Neural cell (in vitro differentiated cells): Measurements from ENCODE around the gene RBM33. TPM values are rescaled to one million over a fixed set of nuclear protein-coding genes. Genes with fewer than 3 reads are reported as not detected.

Experiments used
- H2AFZ ChIP-seq: fragments of 200-600, 300-800 bp; sonication (generic), shearing (Covaris generic); 2 replicates; pipeline ENCODE4 v1.6.0; 2014; ENCODE audit warnings: low read depth, mild to moderate bottlenecking, antibody characterized with exemption, low read length, moderate library complexity
- H3F3A ChIP-seq: fragments of 200-600 bp; shearing (Covaris generic); 2 replicates; pipeline ENCODE4 v1.6.1; 2016; ENCODE audit warnings: mild to moderate bottlenecking, moderate library complexity, mixed read lengths, antibody characterized with exemption, low read length; ENCODE audit not compliant: insufficient read depth, poor library complexity, severe bottlenecking
- H3K27ac ChIP-seq: fragments of 200-600, 300-800 bp; sonication (generic), shearing (Covaris generic); 2 replicates; pipeline ENCODE4 v1.5.1; 2014; ENCODE audit warnings: mild to moderate bottlenecking, low read length, moderate library complexity
- H3K27me3 ChIP-seq: fragments of 300-800, 200-600 bp; sonication (generic), shearing (Covaris generic); 2 replicates; pipeline ENCODE4 v1.6.0; 2014; ENCODE audit warnings: mild to moderate bottlenecking, low read depth, low read length, moderate library complexity; ENCODE audit not compliant: insufficient read depth
- H3K36me3 ChIP-seq: fragments of 300-800, 200-600 bp; sonication (generic), shearing (Covaris generic); 2 replicates; pipeline ENCODE4 v1.5.1; 2014; ENCODE audit warnings: mild to moderate bottlenecking, antibody characterized with exemption, low read length, moderate library complexity; ENCODE audit not compliant: insufficient read depth
- H3K4me2 ChIP-seq: fragments of 300-800, 200-600 bp; sonication (generic), shearing (Covaris generic); 2 replicates; pipeline ENCODE4 v1.6.0; 2014; ENCODE audit warnings: mild to moderate bottlenecking, low read length
- H3K4me3 ChIP-seq: fragments of 300-800, 200-600 bp; sonication (generic), shearing (Covaris generic); 2 replicates; pipeline ENCODE4 v1.5.1; 2014; ENCODE audit warnings: mild to moderate bottlenecking, low read length, moderate library complexity
- H3K79me2 ChIP-seq: fragments of 200-600 bp; shearing (Covaris generic); replicated peaks from 2 replicates; pipeline ENCODE4 v1.6.0; 2014; ENCODE audit warnings: mild to moderate bottlenecking, low read length, moderate library complexity; ENCODE audit not compliant: insufficient read depth
- H3K9ac ChIP-seq: fragments of 300-800, 200-600 bp; sonication (generic), shearing (Covaris generic); 2 replicates; pipeline ENCODE4 v1.6.1; 2016; ENCODE audit warnings: mild to moderate bottlenecking, low read length, mixed read lengths
- H3K9me2 ChIP-seq: fragments of 200-600 bp; shearing (Covaris generic); 2 replicates; pipeline ENCODE4 v1.6.1; 2016; ENCODE audit warnings: mild to moderate bottlenecking, low read length, mixed read lengths; ENCODE audit not compliant: insufficient read depth
- H3K9me3 ChIP-seq: fragments of 200-600, 300-800 bp; sonication (generic), shearing (Covaris generic); 2 replicates; pipeline ENCODE4 v1.6.1; 2016; ENCODE audit warnings: mild to moderate bottlenecking, mixed run types, low read length, moderate library complexity, mixed read lengths
- H4K20me1 ChIP-seq: fragments of 200-600 bp; shearing (Covaris generic); 2 replicates; pipeline ENCODE4 v1.6.1; 2016; ENCODE audit warnings: mild to moderate bottlenecking, mixed run types; ENCODE audit not compliant: insufficient read depth
- CTCF ChIP-seq: fragments of 450-650 bp; IDR thresholded peaks from 2 replicates; pipeline ENCODE4 v1.5.1; 2014; ENCODE audit warnings: antibody characterized with exemption, mild to moderate bottlenecking, moderate library complexity; ENCODE audit not compliant: poor library complexity, severe bottlenecking
- EP300 ChIP-seq: fragments of 450-650 bp; conservative IDR thresholded peaks from 2 replicates; pipeline ENCODE4 v1.6.1; 2014; ENCODE audit warnings: antibody characterized with exemption, mild to moderate bottlenecking, moderate library complexity; ENCODE audit not compliant: poor library complexity, severe bottlenecking
- EZH2 ChIP-seq: fragments of 200-600, 300-800 bp; shearing (Covaris generic), sonication (generic); IDR thresholded peaks from 2 replicates; pipeline ENCODE4 v1.6.1; 2014; ENCODE audit warnings: antibody characterized with exemption, low read length, borderline replicate concordance, mild to moderate bottlenecking; ENCODE audit not compliant: insufficient read depth, poor library complexity, severe bottlenecking
- MXI1 ChIP-seq: fragments of 450-650 bp; conservative IDR thresholded peaks from 2 replicates; pipeline ENCODE4 v1.6.1; 2014; ENCODE audit warnings: antibody characterized with exemption, mild to moderate bottlenecking; ENCODE audit not compliant: poor library complexity, severe bottlenecking
- POLR2AphosphoS5 ChIP-seq: IDR thresholded peaks from 2 replicates; pipeline ENCODE4 v1.6.1; 2012
- RAD21 ChIP-seq: fragments of 450-650 bp; conservative IDR thresholded peaks from 2 replicates; pipeline ENCODE4 v1.6.1; 2014; ENCODE audit warnings: antibody characterized with exemption, mild to moderate bottlenecking, moderate library complexity
- SMC3 ChIP-seq: fragments of 450-650 bp; conservative IDR thresholded peaks from 2 replicates; pipeline ENCODE4 v1.6.1; 2014; ENCODE audit warnings: antibody characterized with exemption, mild to moderate bottlenecking, moderate library complexity; ENCODE audit not compliant: poor library complexity
- TAF1 ChIP-seq: IDR thresholded peaks from 2 replicates; pipeline ENCODE4 v1.6.1; 2012; ENCODE audit warnings: low read depth
- polyA plus RNA-seq: library from polyadenylated mRNA; depleted of rRNA; stranded (reverse); fragments of >200 nt; gene quantifications from 2 replicates; pipeline ENCODE4 v1.2.3, GENCODE V29; 2014
- TF ChIP-seq, protein P1 (sequence below): IDR thresholded peaks from 2 replicates; pipeline ENCODE4 v1.6.1; 2012; ENCODE audit warnings: borderline replicate concordance

RBM33 gene
- polyA plus RNA-seq, 1 donor from 2014 or later: 53.2 TPM

DNA sequence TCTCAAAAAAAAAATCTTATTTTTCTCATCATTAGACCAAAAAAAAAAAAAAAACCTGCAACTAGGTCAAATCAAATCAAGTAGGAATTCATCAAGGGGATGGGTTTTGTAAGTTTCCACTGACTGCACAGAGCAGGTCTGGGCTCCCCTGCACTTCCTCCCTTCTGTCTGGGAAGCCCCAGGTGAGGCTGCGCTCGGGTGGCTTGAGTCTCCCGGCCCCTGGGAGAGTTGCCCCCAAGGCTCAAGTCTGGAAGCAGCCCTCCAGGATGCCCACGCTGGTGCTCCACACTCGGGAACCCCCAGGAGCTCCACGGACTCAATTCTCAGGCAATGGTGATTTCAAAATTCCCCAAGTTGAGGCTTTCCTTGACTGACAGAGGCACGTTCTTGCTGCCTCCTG is 41.7 kb upstream of the RBM33 start:
- H3K27me3 ChIP-seq: no peaks in the 10 kb centered on the region
- no peak overlapping the region for H3K4me3 ChIP-seq
- no peak for TF ChIP-seq EZH2
- TF ChIP-seq EP300: no peak
- TF ChIP-seq CTCF: no peak
- no peak for TF ChIP-seq POLR2AphosphoS5
- TF ChIP-seq, protein P1, sequence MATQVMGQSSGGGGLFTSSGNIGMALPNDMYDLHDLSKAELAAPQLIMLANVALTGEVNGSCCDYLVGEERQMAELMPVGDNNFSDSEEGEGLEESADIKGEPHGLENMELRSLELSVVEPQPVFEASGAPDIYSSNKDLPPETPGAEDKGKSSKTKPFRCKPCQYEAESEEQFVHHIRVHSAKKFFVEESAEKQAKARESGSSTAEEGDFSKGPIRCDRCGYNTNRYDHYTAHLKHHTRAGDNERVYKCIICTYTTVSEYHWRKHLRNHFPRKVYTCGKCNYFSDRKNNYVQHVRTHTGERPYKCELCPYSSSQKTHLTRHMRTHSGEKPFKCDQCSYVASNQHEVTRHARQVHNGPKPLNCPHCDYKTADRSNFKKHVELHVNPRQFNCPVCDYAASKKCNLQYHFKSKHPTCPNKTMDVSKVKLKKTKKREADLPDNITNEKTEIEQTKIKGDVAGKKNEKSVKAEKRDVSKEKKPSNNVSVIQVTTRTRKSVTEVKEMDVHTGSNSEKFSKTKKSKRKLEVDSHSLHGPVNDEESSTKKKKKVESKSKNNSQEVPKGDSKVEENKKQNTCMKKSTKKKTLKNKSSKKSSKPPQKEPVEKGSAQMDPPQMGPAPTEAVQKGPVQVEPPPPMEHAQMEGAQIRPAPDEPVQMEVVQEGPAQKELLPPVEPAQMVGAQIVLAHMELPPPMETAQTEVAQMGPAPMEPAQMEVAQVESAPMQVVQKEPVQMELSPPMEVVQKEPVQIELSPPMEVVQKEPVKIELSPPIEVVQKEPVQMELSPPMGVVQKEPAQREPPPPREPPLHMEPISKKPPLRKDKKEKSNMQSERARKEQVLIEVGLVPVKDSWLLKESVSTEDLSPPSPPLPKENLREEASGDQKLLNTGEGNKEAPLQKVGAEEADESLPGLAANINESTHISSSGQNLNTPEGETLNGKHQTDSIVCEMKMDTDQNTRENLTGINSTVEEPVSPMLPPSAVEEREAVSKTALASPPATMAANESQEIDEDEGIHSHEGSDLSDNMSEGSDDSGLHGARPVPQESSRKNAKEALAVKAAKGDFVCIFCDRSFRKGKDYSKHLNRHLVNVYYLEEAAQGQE: no peak
- no peak for TF ChIP-seq TAF1
- no peak for TF ChIP-seq SMC3
- no peak for TF ChIP-seq RAD21
- no peak for TF ChIP-seq MXI1
- no peaks in the 10 kb centered on the region for H3K9me3 ChIP-seq
- H4K20me1 ChIP-seq: no peaks in the 10 kb centered on the region
- no peak overlapping the region for H3K9ac ChIP-seq
- no peak overlapping the region for H3K4me2 ChIP-seq
- H3K36me3 ChIP-seq: no peaks in the 10 kb centered on the region
- no peaks in the 10 kb centered on the region for H3K79me2 ChIP-seq
- H3F3A ChIP-seq: no peaks in the 10 kb centered on the region
- no peak overlapping the region for H3K27ac ChIP-seq
- no peaks in the 10 kb centered on the region for H3K9me2 ChIP-seq
- H2AFZ ChIP-seq: no peak overlapping the region

DNA sequence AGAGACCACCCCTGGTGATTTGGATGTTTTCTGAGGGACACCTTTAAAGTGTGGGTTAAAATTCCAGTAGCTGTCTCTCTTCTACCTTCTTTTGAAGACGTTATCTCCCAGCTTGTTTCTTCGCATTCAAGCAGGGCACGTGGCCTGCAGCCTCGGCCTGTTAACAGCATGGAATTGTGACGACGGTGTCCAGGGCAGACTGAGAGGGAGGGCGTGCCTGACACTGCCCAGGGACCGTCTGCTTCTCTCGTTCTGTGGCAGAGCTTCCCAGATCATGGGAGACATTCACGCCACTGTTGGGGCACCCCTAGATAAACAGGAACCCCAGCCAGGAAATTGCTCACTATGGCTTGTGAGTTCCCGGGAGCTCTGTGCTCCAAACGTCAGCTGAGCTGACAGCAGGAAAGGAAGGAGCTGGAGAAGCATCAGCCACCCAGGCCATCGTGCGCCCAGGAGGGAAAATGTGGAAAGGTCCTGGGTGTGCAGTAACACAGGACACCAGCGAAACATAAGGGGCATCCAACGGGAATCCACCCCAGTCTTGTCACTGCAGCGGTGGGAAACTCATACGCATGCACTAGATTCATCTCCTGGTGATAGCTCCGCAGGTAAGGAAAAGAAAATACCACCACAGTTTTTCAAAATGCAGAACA is 41.1 kb upstream of the RBM33 start:
- no peak overlapping the region for H3K9ac ChIP-seq
- H4K20me1 ChIP-seq: no peaks in the 10 kb centered on the region
- no peak overlapping the region for H3K27ac ChIP-seq
- H3K36me3 ChIP-seq: no peaks in the 10 kb centered on the region
- no peaks in the 10 kb centered on the region for H3K9me2 ChIP-seq
- no peak overlapping the region for H3K4me3 ChIP-seq
- no peaks in the 10 kb centered on the region for H3K9me3 ChIP-seq
- H3K4me2 ChIP-seq: no peak overlapping the region
- H3K79me2 ChIP-seq: no peaks in the 10 kb centered on the region
- H2AFZ ChIP-seq: no peak overlapping the region
- H3F3A ChIP-seq: no peaks in the 10 kb centered on the region
- TF ChIP-seq MXI1 (no peak), POLR2AphosphoS5 (no peak), TAF1 (no peak), CTCF (no peak), SMC3 (no peak), RAD21 (no peak)
- TF ChIP-seq, protein P1: no peak
- H3K27me3 ChIP-seq: no peaks in the 10 kb centered on the region
